HEK293 (cell line): Measurements from ENCODE around the gene PKIB.
A peak's percentile ranks its signal among the peaks of the same experiment; 100 is the strongest.

Experiments used
- GLI4 ChIP-seq: fragments of 450-650 bp; formaldehyde crosslinking; IDR thresholded peaks from 2 replicates; pipeline ENCODE4 v1.5.1; 2016; ENCODE audit warnings: missing biosample characterization, missing genetic modification characterization
- KLF9 ChIP-seq: fragments of 450-650 bp; formaldehyde crosslinking; IDR thresholded peaks from 2 replicates; pipeline ENCODE4 v1.5.1; 2016; ENCODE audit warnings: missing biosample characterization, missing genetic modification characterization, low read depth
- SALL2 ChIP-seq: fragments of 450-650 bp; formaldehyde crosslinking; IDR thresholded peaks from 2 replicates; pipeline ENCODE4 v1.5.0; 2017; ENCODE audit warnings: missing biosample characterization, mild to moderate bottlenecking, missing genetic modification characterization, borderline replicate concordance
- TCF7L2 ChIP-seq: IDR thresholded peaks from 2 replicates; pipeline ENCODE4 v1.6.1; 2011; ENCODE audit warnings: low read depth, mild to moderate bottlenecking, inconsistent platforms, low read length, moderate library complexity, borderline replicate concordance
- YY1 ChIP-seq: fragments of 450-650 bp; formaldehyde crosslinking; IDR thresholded peaks from 2 replicates; pipeline ENCODE4 v1.5.1; 2018; ENCODE audit warnings: missing biosample characterization, missing genetic modification characterization
- ZBTB1 ChIP-seq: fragments of 450-650 bp; formaldehyde crosslinking; IDR thresholded peaks from 2 replicates; pipeline ENCODE4 v1.5.1; 2016; ENCODE audit warnings: missing biosample characterization, missing genetic modification characterization
- ZNF501 ChIP-seq: fragments of 450-650 bp; formaldehyde crosslinking; IDR thresholded peaks from 2 replicates; pipeline ENCODE4 v1.5.1; 2016; ENCODE audit warnings: missing biosample characterization, missing genetic modification characterization
- ZNF521 ChIP-seq: fragments of 450-650 bp; formaldehyde crosslinking; IDR thresholded peaks from 2 replicates; pipeline ENCODE4 v1.5.1; 2017; ENCODE audit warnings: missing biosample characterization, mild to moderate bottlenecking, missing genetic modification characterization
- ZNF610 ChIP-seq: fragments of 450-650 bp; formaldehyde crosslinking; IDR thresholded peaks from 2 replicates; pipeline ENCODE4 v1.5.1; 2016; ENCODE audit warnings: missing biosample characterization, missing genetic modification characterization, borderline replicate concordance
- ZNF629 ChIP-seq: fragments of 450-650 bp; formaldehyde crosslinking; IDR thresholded peaks from 2 replicates; pipeline ENCODE4 v1.5.1; 2017; ENCODE audit warnings: missing biosample characterization, missing genetic modification characterization
- ZNF664 ChIP-seq: fragments of 450-650 bp; formaldehyde crosslinking; IDR thresholded peaks from 2 replicates; pipeline ENCODE4 v1.5.1; 2016; ENCODE audit warnings: missing biosample characterization, missing genetic modification characterization
- TF ChIP-seq, protein P1 (sequence below): fragments of 450-650 bp; formaldehyde crosslinking; IDR thresholded peaks from 2 replicates; pipeline ENCODE4 v1.5.1; 2016; ENCODE audit warnings: missing biosample characterization, missing genetic modification characterization
- TF ChIP-seq, protein P2 (sequence below): fragments of 450-650 bp; formaldehyde crosslinking; IDR thresholded peaks from 2 replicates; pipeline ENCODE4 v1.5.1; 2016; ENCODE audit warnings: missing biosample characterization, missing genetic modification characterization
- TF ChIP-seq, protein P3 (sequence below): fragments of 450-650 bp; formaldehyde crosslinking; IDR thresholded peaks from 2 replicates; pipeline ENCODE4 v1.5.1; 2016; ENCODE audit warnings: missing biosample characterization, missing genetic modification characterization

GRCh38 chr6:122610690-122611455 lies 668 bp downstream of the PKIB start:
- TF ChIP-seq ZNF629 (tag by site-specific recombination), result no peak
- no peak for TF ChIP-seq KLF9 (tag by site-specific recombination)
- no peak for TF ChIP-seq ZNF664 (tag by site-specific recombination)
- TF ChIP-seq, protein P1, sequence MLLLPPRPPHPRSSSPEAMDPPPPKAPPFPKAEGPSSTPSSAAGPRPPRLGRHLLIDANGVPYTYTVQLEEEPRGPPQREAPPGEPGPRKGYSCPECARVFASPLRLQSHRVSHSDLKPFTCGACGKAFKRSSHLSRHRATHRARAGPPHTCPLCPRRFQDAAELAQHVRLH (tag by site-specific recombination), result no peak
- TF ChIP-seq ZNF610 (tag by site-specific recombination), result no peak
- TF ChIP-seq, protein P2, sequence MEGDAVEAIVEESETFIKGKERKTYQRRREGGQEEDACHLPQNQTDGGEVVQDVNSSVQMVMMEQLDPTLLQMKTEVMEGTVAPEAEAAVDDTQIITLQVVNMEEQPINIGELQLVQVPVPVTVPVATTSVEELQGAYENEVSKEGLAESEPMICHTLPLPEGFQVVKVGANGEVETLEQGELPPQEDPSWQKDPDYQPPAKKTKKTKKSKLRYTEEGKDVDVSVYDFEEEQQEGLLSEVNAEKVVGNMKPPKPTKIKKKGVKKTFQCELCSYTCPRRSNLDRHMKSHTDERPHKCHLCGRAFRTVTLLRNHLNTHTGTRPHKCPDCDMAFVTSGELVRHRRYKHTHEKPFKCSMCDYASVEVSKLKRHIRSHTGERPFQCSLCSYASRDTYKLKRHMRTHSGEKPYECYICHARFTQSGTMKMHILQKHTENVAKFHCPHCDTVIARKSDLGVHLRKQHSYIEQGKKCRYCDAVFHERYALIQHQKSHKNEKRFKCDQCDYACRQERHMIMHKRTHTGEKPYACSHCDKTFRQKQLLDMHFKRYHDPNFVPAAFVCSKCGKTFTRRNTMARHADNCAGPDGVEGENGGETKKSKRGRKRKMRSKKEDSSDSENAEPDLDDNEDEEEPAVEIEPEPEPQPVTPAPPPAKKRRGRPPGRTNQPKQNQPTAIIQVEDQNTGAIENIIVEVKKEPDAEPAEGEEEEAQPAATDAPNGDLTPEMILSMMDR (tag by site-specific recombination), result peak; percentile 19; the same call in 1 of the 2 replicates
- 0 out of 2 replicates have a peak, but pooled peaks have one; percentile 24 for TF ChIP-seq YY1
- TF ChIP-seq TCF7L2, result no peak
- TF ChIP-seq, protein P3, sequence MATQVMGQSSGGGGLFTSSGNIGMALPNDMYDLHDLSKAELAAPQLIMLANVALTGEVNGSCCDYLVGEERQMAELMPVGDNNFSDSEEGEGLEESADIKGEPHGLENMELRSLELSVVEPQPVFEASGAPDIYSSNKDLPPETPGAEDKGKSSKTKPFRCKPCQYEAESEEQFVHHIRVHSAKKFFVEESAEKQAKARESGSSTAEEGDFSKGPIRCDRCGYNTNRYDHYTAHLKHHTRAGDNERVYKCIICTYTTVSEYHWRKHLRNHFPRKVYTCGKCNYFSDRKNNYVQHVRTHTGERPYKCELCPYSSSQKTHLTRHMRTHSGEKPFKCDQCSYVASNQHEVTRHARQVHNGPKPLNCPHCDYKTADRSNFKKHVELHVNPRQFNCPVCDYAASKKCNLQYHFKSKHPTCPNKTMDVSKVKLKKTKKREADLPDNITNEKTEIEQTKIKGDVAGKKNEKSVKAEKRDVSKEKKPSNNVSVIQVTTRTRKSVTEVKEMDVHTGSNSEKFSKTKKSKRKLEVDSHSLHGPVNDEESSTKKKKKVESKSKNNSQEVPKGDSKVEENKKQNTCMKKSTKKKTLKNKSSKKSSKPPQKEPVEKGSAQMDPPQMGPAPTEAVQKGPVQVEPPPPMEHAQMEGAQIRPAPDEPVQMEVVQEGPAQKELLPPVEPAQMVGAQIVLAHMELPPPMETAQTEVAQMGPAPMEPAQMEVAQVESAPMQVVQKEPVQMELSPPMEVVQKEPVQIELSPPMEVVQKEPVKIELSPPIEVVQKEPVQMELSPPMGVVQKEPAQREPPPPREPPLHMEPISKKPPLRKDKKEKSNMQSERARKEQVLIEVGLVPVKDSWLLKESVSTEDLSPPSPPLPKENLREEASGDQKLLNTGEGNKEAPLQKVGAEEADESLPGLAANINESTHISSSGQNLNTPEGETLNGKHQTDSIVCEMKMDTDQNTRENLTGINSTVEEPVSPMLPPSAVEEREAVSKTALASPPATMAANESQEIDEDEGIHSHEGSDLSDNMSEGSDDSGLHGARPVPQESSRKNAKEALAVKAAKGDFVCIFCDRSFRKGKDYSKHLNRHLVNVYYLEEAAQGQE (tag by site-specific recombination), result no peak
- TF ChIP-seq ZNF521, result no peak
- TF ChIP-seq ZNF501 (tag by site-specific recombination), result no peak
- no peak for TF ChIP-seq SALL2 (tag by site-specific recombination)
- TF ChIP-seq ZBTB1, result no peak
- TF ChIP-seq GLI4 (tag by site-specific recombination), result no peak
